OCI-LY3 (cell line): ENCODE measurements around the gene AKAP12.

Experiments used
- CTCF ChIP-seq: fragments of 200-600, 300-600 bp; sonication (generic); IDR thresholded peaks from 2 replicates; pipeline ENCODE4 v1.5.1; 2014; ENCODE audit warnings: antibody characterized with exemption, low read length, low read depth
- EZH2phosphoT487 ChIP-seq: fragments of 200-600 bp; shearing (Covaris generic); IDR thresholded peaks from 2 replicates; pipeline ENCODE4 v1.6.1; 2018; ENCODE audit warnings: antibody characterized with exemption, mixed run types, low read depth

GRCh38 chr6:151254451-151255081, 14.8 kb downstream of the AKAP12 start:
- TF ChIP-seq CTCF, result no peak
- no peak for TF ChIP-seq EZH2phosphoT487
